GM21423 (cell line): ENCODE results near the gene DNAH1.

ENCODE experiments used
- ATAC-seq: cut with Tn5 transposase; IDR thresholded peaks from one replicate; pipeline ENCODE4 v1.9.1; 2021; ENCODE audit warnings: mild to moderate bottlenecking, moderate library complexity; ENCODE audit not compliant: unreplicated experiment

The DNAH1 gene

DNA sequence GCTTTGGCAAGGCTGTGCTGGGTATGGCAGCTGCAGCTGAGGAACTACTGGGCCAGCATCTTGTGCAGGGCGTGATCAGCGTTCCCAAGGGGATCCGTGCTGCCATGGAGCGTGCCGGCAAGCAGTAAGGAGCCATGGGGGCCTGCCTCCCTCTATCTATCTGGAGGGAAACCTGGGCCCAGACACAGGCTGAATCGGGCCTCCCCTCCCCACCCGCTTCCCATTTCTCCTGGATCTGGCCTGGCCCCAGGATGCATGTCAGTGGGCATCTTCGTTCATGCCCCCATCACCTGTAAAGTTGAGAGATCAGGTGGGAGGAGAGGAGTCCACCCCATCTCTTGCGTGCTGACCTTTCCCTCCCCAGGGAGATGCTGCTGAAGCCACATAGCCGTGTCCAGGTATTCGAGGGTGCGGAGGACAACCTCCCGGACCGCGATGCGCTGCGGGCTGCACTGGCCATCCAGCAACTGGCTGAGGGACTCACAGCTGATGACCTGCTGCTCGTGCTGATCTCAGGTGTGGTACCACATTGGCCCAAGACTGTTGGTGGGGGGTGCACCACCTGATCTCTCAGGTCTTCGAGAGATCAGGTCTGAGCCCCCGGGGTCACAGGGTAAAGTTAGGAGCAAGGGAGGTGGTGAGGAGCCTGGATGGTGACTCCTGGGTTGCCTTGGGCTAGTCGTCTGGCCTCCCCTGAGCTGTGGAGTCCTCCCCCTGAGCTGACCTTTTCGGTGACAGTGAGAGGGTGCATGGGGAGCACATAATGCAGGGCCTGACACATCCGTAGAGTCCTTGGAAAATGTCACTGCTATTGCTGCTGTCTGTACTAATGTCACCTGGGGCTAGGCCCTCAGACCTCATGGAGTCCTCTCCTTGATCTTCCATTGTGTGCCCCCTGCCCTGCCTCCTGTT is 25.3 kb upstream of the DNAH1 start:
- no peak for ATAC-seq

- no peak for ATAC-seq
These were observed 24.5 kb upstream of the DNAH1 start for GRCh38 chr3:52291508-52292181.

GRCh38 chr3:52292247-52293065 is 23.7 kb upstream of the DNAH1 start:
- no peak for ATAC-seq

- no peak for ATAC-seq
These were observed 22.4 kb upstream of the DNAH1 start for GRCh38 chr3:52293491-52294319.

DNA sequence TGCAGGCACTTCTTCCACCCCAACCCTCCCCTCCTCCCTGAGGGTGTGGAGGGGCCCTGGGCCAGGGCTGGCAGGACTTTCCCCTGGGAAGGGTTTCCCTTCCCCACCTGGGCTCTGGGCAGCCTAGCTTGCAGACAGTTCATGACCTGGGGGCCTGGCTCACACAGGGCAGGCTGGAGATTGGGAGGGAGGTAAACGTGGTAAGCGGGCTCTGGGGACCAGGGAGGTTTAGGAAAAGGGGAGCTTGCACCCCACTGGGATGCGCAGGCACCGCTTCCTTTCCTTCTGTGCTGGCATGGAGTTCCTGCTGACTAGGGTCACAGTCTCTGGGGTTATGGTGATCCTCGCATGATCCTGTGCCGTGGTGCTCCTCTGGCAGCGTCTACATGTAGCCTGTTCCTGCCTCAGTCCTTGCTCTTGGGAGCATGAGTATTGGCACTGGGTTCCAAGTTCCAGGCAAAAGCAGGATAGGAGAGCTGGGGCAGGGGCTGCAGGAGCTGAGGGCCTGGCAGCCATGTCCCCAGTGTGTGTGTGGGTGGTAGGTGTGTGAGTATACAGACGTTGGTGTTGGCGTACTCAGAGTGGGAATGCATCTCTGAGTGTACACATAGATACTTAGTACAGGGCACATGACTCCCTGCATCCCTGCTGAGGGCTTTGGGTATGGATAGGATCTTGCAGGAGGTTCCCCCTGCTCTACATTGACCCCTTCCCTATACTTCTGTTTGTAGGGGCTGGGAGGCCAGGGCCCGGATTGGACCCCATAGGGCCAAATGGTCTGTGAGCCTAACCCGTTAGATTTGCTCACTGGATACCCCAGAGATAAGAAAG is 21.6 kb upstream of the DNAH1 start:
- no peak for ATAC-seq

DNA sequence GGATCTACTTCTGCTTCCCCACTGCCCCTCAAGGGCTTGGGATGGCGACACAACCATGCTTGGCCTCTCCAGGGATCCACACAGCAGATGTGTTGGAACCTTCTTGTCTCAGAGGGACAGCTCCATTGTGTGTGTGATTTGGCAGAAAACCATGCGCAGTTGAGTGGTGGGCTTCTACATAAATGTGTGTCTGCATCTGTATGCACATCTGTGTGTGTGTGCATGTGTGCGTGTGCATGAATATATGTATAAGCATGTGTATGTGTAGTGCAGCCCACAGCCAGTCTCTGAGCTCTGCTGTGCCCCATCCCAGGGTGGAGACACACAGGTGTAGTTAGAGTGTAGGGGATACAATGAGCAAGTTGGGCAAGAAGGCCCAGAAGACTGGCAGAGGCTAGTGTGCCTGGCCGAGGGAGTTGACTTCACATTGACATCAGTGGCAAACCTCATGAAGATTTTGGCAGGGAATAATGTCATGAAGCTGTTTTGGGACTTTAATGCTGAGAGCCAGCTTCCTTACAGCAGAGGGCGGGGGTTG is 20.4 kb upstream of the DNAH1 start:
- ATAC-seq = no peak

DNA sequence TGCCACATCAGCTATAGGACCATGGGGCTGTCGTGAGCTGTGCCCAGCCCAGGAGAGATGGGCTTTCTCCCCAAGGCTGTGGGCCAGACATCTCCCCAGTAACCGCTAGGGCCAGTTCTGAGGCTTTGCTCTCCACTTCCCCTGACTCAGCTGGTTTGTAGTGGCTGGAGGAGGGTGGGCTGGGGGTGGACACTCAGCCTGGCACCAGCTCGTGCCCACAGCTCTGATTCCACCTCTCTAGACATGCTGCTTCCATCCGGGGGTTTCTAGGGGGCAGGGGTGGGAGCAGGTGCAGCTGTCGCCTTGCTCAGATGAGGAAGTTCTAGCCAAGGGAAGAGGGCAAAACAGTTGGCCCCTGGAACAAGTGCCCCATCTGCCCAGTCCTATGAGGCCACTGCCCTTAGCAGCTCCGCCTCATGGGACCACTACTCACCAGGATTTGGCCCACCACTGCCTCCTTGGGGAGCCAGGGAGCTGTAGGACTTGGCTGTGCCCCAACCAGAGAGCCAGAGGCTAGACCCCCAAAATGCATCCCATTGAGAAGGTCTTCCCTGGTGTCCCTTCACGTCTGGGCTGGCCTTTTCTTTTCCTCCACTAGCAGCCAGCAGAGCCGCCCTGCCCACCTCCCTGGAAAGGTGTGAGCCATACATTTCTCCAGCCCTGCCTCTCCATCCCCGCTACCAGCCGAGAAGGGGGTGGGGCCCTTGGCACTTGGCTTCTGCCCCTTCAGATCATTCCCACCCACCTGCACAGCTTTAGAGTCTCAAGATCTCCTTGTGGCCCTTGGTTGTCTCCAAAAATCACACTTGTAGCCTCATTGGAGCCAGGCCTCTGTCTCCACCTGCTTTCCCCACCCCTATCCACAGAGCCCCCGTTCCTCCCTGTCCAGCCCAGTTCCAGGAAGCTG is 18.6 kb upstream of the DNAH1 start:
- ATAC-seq = no peak

GRCh38 chr3:52298149-52299098 is 17.7 kb upstream of the DNAH1 start:
- no peak for ATAC-seq

GRCh38 chr3:52299247-52299878 is 16.8 kb upstream of the DNAH1 start:
- no peak for ATAC-seq

DNA sequence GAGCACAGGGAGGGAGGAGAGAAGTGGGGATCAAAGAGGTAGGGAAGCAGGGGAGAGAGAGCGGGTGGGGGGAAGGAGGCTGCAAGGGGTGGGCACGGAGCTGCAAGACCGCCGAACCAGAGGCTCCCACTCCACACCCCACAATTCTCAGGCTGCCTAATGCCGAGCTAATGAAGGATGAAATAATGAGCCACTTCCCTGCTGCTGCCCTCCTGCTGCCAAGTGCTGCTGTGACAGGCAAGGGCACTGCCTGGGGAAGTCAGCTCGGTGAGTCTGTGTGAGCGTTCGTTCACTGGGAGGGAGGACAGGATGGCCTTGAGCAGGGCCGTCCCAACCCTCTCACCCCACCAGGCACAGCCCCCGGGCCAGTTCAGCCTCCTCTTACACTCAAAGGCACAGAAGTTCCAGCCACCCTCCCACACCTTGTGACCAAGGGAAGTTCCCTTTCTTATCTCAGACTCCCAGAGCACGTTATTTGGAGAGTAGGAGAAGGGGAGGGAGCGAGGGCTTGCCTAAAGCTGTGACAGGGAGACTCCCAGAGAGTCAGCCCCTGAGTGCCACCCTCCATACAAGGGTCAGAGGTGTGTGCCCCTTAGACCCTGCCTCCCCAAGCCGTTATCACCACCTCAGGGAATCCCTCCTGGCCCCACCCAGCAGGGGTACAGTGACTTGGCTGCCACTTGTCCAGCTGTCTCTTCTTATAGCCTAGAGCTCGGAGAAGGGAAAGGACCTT is 16.1 kb upstream of the DNAH1 start:
- ATAC-seq = no peak

GRCh38 chr3:52302426-52303145 is 13.5 kb upstream of the DNAH1 start:
- no peak for ATAC-seq

DNA sequence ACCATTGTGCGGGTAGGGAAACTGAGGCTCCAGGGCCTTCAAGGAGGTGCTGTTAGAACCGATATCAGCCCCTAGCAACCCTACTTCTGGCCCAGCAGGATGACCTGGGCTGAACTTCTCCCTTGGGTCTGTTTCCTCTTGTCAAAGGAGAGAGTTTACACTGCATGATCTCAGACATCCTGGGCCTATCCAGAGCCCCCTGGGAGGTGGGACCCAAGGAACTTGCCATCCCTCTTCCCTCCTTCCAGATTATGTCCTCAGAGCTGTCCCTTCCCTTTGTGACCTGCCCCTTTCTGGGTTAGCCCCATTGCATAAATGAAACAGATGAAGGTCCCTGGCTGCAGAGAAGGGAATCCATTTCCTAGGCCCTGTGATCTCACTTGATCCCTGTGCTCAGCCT is 12.3 kb upstream of the DNAH1 start:
- ATAC-seq = no peak

DNA sequence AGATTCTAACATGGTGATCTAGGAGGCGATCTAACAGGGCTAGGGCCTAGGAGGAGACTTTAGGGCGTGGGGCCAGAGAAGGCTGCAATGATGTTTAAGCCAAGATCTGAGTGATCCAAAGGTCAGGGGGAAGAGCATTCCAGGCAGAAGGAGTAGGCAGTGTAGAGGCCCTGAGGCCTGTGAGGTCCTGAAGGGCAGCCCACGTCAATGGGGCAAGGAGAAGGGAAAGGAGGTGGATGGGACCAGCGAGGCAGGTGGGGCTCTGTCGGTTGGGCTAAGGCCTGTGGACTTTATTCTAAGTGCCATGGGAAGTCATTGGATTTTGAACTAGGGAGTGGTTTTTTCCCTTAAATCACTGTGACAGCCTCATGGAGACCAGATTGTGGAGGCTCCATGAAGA is 10.2 kb upstream of the DNAH1 start:
- ATAC-seq = no peak

DNA sequence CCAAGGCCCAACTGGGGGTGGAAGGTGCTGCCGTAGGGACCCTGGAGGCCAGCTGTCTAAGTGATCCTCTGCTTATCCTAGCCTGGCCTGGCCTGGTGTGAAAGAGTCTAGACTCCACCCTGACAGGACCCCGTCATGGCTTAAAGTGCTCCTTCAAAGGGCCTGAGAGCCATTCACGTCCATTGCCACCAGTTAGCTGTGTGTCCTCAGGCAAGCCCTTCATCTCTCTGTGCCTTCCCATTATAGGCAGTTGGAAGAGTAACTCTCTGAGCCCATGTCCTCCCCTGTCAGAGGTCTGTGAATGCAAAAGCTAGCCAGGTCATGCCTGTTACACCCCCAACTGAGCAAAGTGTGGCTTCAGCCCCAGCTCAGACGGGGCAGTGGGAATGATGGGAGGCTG is 9.1 kb upstream of the DNAH1 start:
- ATAC-seq = no peak

DNA sequence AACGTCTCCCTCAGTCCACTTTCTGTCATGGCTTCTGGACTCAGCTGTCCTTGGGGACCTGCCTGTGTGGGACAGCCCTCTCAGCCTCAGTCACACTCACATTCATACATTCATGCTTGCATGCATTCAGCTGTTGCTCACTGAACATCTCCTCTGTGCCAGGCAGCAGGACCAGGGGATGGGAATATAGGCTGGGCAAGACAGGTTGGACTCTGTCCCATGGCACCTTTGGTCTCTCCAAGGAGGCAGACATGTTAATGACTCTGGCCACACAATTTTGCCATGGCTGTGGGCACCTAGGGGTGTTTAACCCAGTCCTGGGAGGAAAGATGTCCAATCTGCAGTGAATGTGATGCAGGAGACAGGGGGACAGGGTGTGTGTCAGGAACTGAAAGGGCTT is 7.8 kb upstream of the DNAH1 start:
- ATAC-seq = no peak
